Measurements from ENCODE around the gene DYSF.
A peak's percentile ranks its signal among the peaks of the same experiment; 100 is the strongest.

DYSF gene

DNA sequence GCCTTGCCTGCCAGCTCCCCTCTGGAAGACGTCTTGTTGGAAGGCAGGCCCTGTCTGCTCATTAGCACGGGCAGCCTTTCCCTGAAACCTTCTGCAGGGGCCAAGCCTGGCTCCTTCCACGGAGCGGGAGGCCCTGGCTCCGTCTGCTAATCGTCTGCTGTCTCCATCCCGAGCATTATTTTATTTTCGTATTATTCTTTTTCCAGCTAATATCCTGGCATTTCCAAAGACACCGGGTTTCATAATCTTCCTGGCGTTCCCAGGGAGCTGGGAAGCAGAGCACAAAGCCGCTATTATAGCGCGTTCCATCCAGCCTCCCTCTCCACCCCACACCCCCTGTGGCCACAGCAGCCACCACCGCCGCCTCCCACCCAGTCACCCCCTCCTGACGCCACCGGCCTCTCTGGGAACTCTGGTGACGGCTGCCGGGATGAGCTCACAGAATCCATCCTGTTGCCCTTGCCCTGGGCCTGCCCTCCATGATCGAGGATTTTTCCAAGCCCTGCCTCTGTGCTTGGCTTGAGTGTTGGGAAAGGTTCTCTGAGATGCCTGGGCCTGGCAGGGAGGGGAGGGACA, 125.5 kb downstream of the DYSF start:
- DNase-seq = peak; percentile 35

DNA sequence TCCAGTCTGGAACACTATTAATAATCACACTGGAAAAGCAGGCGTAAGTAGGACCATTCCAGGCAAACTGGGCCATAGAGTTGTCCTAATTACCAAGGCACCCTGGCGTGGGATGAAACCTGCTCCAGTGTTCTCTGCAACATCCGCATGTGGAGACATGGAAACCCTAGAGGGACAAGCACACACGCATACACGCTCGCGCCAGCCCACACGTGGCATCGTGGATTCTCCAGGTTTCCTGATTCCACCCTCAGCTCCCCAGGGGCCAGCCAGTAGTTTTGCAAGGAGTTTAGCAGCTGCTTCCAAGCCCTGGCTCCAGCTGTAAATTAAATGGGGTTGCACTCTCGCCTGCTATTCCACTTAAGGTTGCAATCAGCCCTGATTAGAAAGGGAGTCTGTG, 127.7 kb downstream of the DYSF start:
- DNase-seq = no peak

DNA sequence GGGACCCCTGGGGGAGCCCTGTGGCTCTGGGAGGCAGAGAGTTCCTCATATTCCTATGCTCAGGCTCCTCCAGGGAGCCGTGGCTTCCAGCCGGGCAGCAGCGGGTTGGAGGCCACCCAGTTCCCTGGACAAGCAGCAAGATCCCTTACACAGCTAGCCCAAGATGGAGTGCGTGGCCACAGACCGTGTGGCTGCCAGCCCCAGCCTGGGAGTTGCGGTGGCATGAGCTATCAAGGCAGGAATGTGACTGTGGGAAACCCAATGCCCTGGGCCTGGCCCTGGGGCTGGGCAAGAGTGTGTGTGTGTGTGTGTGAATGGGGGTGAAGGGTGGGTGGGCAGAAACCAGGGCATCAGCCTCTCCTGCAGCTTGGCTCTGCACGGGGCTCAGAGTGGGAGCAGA, 130.5 kb downstream of the DYSF start:
- DNase-seq = peak; percentile 19

DNA sequence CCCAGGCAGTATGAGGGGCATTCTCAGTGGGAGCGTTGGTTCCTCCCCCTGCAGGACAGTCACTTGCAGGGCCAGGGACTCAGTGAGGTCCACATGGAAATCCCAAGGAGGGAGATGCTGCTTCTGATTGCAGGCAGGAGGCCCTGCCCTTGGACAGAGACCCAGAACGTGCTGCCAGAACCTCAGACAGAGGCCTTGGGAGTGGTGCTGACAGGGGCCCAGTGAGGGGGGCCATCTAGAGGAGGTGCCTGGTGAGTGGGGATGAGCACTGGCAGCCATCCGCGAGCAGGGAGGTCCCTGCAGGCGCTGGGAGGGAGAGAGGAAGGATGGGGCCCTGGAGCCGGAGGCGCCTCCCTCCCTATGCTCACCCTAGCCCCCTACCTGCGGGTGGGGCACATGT, 133.1 kb downstream of the DYSF start:
- no peak for DNase-seq

DNA sequence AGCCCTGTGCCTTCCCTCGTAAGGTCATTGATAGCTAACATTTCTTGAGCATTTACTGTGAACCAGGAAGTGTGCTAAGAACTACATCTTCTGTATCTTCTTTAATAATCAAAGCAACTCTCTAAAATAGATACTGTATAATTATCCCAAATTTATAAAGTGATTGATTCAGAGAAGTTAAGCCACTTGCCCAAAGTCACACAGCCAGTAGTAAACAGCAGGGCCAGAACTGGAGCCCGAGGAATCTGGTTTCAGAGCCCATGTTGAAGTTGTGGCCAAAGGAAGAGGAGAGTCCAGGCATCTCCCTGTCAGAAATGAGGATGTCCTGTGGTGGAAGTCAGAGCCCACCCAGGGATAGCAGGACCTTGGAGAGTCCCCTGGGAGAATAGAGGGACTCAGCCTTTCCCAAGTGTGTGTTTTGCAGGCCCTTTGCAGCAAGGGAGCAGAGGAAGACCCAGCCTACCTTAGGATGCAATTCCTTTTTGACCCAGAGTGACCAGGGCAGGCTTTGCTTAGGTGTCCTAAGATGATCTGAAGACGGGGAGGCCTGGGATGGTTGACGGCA, 134.2 kb downstream of the DYSF start:
- DNase-seq = no peak

DNA sequence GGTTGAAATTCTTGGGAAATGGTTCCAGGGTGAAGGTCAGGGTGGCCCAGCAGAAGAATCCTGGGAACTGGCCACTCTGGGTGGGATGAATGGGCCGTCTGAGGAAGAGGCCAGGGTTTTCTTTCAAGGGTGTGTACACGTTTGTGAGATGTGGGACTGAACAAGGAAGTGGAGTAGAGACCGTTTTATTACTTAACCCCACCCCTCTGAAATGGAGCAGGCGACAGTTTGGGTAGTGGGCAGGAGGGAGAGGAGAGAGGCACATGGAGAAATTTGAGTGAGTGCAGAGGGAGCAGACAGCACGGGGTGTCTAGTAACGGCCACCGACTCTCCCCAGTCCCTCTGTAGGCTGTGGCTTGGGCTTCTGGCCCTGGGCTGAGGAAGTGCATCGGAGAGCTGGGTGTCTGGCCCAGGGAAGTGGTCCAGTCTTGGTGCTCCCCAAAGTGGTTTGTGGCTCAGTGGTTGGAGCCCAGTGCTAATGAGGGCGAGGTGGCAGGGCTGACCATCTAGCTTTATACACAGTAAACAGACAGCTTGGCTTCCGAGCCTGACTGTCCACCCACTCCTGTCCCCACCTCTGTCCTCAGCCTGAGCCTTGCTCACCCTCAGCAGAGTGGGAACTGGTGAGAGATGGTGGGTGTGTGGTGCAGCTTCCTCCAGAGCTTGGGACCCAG, 135.3 kb downstream of the DYSF start:
- no peak for DNase-seq

DNA sequence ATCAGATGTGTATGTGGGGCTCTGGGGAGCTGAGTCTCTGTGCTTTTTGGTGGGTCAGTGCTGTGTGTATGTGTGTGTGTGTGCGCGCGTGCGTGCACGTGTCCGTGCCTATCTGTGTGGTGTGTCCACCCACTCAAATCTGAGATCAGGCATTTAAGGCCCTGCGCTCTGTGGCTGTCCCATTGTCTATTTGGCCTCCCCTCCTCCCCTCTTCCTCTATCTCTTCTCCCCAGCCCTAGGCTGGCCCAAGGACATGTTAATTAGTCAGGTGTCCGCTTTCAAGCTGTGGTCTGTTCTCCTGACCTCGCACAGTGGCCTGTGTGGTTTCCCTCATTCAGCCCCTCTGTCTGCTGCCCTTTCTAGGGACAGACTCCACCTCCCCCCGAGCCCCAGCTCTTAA, 136.4 kb downstream of the DYSF start:
- no peak for DNase-seq

DNA sequence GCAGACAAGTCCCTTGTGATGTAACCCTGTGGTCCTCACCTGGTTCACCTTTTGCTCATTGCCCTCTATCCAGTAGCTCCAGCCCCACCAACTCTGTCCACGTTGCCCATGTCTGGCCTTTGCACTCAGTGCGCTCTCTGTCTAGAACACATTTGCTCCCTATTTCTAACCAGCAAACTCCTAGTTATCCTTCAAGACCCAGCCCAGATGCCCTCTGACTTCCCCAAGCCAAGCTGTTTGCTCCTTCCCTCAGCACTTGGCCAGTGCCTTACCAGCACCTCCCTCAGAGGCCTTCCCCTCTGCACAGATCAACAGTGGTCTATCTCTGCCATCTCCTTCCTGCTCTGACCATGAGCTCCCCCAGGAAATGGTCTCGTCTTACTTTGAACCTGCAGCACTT, 137.7 kb downstream of the DYSF start:
- DNase-seq = no peak

DNA sequence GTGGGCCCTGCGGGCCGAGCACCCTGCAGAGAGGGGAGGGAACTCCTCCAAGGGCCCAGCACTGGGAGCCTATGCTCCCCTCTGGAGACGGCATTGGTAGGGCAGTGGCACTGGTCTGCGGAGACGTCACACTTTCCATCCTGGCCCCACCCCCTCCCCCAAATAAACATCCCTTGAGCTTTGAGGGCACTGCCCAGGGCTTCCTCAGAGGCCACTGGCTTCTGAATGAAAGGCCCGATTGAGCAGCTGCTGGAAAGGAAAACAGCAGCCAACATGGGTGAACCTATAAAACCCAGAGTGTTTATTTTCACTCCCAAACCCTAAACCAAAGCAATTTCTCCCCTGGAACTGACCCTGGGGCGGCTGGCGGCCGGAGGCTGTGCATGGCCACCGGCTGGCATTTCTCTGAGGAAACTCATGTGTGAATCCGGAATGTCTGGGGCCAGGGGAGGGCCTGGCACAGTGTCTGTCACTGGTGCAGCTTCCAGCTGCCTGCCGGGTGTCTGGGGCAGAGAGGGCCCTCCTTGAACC, 138.9 kb downstream of the DYSF start:
- no peak for DNase-seq

DNA sequence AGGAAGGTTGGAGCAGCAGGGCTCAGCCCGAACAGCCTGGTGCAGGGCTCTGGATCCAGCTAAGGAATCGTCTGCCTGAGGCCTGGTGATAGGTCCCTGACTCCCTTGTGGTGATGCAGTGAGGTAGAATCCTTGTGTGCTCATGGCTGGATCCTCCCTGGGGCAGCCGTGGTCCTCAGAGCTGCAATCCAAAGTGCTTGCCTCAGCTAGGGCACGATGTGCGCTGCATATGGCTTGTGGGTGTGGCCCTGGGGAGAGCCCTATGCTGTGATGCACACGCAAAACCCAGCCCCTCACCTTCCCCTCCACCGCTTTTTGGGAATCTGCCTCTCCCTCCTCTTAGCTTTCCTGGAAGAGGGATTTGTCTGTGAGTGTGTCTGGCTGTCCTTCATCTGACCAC, 142.2 kb downstream of the DYSF start:
- peak; percentile 36 for DNase-seq

DNA sequence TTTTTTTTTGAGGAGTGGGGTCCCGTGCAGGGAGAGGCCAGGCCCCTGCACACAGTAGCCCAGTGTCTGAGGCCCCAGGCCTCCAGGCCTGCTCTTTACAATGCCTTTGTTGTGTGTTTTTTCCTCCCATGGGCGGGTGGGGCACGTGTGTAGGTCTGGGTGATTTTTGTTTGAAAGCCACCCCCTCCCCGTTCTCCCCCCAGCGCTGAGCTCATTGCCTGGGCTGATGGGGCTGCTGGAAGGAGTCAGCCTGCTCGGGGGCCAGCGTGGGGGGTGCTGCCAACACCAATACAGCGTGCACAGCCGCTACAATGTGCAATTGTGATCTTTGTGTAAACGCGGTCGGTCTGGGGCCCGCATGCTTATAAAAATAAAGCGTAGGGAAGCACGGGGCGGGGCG, 142.7 kb downstream of the DYSF start:
- no peak for DNase-seq

DNA sequence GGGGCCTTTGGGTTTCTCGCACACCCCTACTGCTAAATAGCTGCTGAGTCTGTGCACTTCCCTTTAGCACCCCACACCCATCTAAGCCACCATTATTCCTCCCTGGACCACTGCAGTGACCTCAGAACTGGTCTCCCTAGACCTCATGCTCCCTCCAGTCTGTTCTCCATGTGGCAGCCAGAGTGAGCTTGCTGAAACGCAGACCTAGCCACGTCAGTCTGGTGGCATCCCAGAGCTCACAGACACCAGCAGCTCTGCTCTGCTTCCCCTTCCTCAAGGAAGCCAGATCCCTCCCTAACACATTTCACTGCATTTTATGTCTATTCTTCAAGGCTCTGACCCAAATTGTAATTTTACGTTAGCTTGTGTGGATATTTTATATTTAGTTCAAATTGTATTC, 144.4 kb downstream of the DYSF start:
- peak; percentile 40 for DNase-seq

DNA sequence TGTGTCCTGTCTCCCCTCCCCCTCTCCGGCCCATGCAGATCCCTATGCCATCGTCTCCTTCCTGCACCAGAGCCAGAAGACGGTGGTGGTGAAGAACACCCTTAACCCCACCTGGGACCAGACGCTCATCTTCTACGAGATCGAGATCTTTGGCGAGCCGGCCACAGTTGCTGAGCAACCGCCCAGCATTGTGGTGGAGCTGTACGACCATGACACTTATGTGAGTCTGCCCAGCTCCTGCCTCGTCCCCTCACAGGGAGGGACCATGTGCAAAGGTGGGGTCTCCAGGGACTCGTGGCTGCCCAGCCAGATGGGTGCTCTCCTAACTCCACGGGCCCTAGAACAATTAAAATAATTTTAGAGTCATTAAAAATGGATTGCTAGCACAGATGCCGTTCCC, 145.2 kb downstream of the DYSF start:
- no peak for DNase-seq

DNA sequence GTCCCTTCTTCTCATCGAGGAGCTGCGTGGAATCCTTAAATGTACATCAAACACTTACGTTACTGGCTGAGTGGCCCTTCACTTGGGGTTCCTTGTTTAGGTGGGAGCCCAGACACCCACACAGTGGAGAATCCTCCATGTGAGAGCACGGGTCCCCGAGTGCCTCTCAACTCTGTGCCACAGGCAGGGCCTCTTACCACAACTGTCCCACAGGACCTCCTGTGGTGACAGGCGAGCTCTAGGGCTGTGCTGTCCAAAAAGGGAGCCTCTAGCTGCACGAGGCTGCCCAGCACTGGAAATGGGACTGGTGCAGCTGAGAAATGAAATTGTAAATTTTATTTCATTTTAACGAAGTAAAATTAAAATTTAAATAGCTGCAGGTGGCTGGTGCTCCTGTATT, 145.7 kb downstream of the DYSF start:
- DNase-seq = no peak

DNA sequence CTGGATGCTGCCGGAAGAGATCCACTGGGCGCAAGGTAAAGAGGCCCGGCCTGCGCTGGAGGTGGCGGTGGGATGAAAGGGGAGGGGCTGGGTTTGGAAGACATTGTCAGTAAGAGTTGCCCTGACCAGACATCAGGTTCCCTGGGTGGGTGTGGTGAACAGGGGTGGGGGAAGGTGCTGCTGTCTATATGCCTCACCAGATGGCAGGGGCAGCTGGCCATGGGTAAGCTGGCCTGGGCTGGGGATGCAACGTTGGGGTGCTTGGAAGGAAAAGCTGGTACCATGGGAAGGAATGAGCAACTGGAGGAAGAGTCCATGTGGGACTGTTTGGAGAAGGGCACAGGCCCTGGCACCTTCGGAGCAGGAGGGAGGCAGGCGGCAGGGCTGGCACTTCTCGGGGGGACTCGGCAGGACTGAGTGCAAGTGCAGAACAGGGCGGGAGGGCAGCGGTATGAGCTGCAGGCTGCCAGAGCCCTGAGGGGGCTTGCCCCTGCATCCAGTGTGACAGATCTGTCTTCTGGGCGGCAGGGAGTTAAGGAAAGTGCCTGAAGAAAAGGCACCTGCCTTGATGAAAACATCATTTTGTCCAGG, 146.4 kb downstream of the DYSF start:
- DNase-seq = no peak

DNA sequence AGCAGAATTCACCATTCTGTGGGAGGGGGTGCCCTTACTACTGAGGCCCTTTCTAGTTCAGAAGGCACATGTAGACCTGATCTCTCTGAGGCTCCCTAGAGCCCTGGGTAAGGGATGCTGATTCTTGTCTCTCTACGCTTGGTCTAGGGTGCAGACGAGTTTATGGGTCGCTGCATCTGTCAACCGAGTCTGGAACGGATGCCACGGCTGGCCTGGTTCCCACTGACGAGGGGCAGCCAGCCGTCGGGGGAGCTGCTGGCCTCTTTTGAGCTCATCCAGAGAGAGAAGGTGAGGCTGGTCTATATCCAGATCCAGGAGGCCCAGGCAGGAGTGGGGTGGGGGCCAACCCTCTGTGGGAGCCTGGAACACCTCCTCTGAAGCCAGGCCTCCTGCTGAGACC, 147.2 kb downstream of the DYSF start:
- DNase-seq = no peak

DNA sequence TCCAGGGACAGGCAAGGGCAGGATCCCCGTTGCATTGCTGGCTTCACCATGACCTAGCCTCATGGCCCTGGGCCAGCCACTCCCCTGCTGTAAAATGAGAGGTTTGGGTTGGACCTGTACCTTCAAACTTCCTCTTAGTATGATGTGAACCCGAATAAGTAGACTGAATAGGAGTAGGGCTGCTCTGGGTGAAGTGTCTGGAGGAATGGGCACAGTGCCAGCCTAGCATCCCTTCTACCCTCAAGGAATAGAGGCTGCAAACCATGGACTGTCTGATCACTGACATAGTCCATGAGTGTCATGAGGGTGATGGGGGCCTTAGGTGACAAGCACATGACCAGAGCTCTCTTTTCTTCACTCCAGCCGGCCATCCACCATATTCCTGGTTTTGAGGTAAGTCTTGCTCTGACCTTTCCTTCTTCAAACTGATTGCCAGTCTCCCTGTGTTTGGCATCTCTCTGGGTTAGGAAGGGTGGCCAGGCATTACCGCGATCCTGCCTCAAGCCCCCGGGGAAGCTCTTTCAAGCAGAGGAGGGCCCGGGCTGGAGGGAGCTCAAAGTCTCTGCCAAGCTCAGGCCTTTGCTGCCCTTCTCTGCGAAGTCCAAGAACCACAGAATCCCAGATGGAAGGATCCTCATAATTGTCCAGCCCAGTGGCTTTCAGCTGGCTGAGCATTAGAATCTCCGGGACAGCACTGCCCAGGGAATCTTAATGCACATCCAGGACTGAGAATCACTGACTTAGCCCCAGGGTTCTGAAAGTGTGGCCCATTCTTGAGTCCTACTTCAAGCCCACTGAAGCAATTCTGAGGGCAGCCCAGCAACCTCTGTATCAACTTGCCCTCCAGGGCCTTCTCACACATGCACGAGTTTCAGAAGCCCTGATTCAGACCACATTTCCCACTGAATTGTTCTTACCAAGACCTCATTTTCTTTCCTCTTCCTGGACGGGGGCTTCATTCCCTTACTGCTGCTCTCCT, 148.1 kb downstream of the DYSF start:
- DNase-seq = no peak

DNA sequence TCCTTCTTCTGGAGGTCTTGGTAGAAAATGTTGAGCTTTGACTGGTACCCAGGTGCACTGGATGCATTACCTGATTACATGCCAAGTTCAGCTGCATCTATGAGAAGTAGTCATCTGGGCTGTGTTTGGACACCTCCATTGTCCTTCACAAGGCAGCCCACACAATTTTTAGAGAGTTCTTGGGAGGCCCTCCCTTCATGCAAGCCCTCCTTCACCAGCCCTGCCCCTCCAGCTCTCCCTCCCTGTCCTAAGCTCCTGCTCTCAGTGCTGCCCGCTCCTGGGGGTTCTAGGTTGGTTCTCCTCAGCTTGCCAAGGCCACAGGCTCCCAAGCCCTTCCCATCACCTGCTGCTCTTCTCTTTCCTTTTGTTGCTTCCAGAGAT, 148.7 kb downstream of the DYSF start:
- DNase-seq = no peak

DNA sequence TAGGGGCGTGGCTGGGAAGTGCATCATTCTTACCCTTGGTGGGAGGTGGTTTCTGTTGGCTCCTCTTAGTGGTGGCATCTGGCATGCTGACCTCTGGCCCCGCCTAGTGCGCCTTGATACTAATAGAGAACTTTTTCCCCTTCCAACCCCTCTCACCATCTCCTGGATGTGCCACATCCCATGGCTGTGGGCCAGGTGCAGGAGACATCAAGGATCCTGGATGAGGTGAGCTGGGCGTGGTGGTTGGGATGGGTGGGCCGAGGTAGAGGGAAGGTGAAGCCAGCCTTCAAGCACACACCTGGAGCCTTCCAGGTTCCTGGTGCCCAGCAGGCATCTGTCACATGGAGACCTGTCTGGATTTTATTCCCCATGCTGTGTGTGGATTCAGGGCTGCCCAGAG, 149.2 kb downstream of the DYSF start:
- no peak for DNase-seq

DNA sequence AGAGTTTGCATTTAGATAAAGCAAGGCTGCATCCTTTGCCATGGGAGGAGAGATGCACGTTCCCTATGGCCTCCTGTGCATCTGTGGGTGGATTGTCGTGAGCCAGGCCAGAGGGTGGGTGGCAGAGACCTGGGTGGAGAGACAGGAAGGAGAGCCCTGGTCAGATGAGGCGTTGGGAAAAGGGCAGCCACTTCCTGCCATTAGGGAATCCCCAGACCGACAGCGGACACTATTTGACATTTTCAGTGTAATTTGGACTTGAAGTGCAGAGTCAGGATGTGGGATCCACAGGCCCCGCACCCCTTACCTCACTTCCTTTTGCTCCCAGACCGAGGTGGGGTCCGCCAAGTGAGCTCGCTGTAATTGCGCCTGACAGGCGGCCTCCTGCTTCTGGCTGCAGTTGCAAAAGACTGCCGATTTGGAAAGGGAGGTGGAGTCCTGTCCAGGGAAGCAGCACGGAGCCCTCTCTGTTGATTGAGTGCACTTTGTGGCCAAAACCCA, 150.0 kb downstream of the DYSF start:
- DNase-seq = no peak

DNA sequence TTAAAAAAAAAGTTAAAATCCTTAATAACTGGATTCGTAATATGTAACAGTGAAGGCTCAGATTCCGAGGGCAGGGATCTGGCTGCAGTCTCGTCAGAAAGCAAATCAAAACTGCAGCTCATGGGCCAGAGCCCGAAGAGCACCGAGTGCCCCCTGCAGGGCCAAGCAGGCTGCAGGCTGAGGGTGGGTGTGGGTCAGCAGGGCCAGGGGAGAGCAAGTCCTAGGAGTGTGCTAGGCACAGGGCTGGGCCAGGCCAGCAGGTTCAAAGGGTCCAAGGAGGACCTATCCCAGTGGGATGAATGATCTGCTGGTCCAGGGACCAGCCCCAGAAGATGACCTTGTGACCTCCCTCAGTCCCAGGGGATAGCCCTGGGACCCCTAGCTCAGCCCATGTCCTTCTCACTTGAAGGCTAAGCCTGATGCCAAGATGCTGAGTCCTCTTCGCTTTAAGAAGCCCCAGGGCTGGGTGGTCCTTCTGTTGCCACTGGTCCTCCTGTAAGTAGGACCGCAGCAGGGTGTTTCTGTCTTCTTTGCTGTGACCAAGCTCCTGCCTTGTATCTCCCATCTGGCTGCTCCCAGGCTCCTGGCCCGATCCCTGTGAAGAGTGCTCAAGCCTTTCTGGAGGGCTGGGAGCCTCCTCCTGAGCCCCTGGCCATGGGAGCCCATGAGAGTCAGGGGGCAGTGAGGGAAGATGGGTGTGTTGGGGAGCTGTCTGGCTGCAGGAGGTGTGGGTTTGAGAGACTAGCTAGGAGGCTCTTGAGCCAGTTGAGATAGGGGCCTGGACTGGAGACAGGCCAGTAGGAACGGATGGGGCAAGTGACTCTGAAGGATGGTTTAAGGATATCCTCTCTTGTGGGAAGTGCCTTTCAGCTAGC, 150.7 kb downstream of the DYSF start:
- no peak for DNase-seq

DNA sequence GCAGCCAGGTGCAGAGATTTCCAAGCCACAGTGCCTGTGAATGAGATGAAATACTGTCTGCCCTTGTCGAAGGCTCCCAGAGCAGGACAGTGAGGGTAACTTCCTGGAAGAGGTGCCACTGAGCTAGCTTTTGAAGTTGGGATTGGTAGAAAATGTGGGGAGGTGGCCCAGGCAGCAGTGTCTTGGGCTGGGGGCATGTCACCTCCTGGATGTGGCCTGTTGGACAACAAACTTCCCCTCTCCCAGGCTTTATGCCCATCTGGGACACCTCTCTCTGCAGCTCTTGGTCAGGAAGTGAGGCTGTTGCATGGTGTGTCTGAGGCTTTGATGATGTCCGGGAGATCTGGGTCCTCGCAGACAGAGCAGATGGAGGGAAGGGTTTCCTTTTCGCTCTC, 151.4 kb downstream of the DYSF start:
- no peak for DNase-seq

Data from fibroblast of skin of back (primary cell).